GM12891 (cell line): ENCODE data around the gene FCN1.

ENCODE experiments used
- POLR2A ChIP-seq: IDR thresholded peaks from 2 replicates; pipeline ENCODE4 v1.6.1; 2011; ENCODE audit warnings: low read depth, low read length, control low read depth
- POLR2AphosphoS5 ChIP-seq: IDR thresholded peaks from 2 replicates; pipeline ENCODE4 v1.6.1; 2011; ENCODE audit warnings: low read depth, low read length, control low read depth
- POU2F2 ChIP-seq: IDR thresholded peaks from 2 replicates; pipeline ENCODE4 v1.6.1; 2011; ENCODE audit warnings: low read depth, mild to moderate bottlenecking, control low read depth, low read length, moderate library complexity
- SPI1 ChIP-seq: IDR thresholded peaks from 2 replicates; pipeline ENCODE4 v1.6.1; 2011; ENCODE audit warnings: low read depth, low read length, control low read depth
- TAF1 ChIP-seq: IDR thresholded peaks from 2 replicates; pipeline ENCODE4 v1.6.1; 2011; ENCODE audit warnings: low read depth, low read length, control low read depth

- TF ChIP-seq POLR2A (no peak), POLR2AphosphoS5 (no peak), TAF1 (no peak), SPI1 (no peak), POU2F2 (no peak)
These were observed 27.6 kb downstream of the FCN1 start for GRCh38 chr9:134890155-134890495.
